Suppressor macrophage treated with lipopolysaccharide for 1 hour (primary cell): Measurements from ENCODE around the gene SLC2A4.

ENCODE experiments used
- DNase-seq, 3 donors: peaks; one replicate each; pipeline ENCODE4 v3.0.0-alpha.2; 2020 to 2022

Gene SLC2A4

DNA sequence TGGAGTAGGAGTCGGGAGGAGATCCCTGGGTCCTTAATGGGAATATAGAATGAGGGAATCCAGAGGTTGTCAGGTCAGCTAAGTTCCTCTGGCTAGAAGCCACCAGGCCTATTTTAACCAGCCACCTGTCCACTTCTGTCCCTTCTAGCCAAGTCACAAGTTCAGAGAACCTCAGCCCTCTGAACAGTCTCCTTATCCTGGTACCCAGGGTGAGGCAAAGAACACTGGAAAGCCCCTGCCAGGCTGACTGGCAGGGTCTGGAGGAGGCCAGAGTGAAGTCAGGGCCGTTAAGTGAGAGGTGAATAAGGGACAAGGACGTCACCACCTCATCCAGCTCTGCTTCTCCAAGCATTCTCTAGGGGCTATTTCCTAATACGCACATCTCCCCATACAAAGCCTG lies 32.7 kb upstream of the SLC2A4 start:
- peak in 2 of 3 donors; percentile 21 to 24 for DNase-seq

DNA sequence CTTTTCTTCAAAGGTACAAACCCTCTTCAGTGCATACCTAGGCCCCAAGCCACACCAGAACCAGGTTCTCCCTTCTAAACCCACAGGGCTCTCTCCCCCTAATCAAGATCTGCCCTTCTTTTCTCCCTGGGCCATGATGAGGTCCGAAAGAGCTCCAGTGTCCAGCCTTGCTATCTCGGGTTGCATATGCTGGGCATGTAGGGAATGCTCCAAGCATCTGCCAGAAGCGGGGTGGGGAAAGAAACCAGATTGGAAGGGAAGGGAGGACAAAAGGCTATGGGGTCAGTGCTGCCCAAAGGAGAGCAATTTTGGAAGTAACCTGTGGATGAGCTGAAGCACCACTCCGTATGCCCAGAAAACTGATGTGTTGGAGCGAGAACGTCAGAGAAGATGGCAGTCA lies 32.3 kb upstream of the SLC2A4 start:
- DNase-seq = no peak

DNA sequence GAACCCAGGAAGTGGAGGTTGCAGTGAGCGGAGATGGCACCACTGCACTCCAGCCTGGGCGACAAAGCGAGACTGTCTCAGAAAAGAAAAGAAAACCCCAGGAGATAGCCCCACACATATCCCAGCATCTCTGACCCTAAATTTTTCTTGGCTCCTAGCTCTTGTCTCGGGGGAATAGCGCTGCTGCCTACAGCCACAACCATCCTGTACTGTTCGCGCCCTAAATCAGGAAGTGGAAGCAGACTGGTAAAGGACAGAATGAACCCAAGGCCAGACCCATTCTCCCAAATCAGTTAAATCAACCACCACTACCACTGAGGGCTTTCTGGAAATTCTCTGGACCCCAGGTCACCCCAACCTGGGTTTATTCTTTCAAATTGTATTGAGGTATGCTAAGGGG lies 31.7 kb upstream of the SLC2A4 start:
- DNase-seq = peak; percentile 17 to 30 (median 29)

DNA sequence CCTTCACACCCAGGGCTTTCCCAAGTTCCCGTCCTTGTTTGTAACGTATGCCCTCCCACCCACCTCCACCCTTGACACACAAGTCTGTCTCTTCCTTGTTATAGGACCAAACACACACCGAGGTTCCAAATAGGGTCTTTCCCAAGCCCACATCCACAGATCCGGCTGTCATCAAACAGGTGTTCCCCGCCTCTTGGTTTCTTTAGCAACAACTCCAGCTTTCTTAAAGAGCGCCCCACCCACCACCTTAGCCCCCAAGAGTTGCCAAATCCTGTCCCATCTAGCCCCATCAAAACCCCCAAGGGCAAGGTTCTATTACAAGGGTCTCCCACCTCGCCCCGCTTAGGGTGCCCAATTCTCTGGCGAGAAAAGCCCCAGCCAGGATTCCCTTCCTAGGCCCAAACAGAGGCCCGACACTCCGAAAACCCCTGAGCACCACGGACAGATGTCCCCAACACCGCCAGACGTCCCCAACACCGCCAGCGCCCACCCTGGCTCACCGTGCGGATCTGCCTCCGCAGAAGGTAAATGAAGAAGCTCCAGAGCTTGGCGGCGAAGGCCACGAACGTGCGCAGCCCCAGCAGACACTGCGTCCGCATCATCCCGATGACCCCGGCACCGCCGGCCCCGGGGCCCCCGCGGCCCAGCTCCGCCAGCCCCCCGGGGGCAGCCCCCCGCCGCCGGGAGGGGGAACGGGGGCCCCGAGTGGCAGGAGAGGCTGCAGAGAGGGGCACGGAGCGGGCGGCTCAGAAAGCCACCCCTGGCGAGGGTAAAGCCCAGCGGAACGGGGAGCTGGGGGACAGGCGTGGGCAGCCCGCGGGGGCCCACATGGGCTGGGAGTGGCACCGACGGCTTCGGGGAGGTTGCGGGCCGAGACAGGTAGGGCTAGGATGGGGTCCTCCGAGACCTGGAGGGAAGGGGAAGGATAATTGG lies 30.6 kb upstream of the SLC2A4 start:
- peak; percentile 72 to 85 (median 77) for DNase-seq

- peak; percentile 99 to 100 (median 100) for DNase-seq
Measured at GRCh38 chr17:7251661-7252175, 29.8 kb upstream of the SLC2A4 start, which contains the start of gene CTDNEP1. Gene CTDNEP1, minus strand, starts transcription at chr17:7251734. Its CDS starts 438 bp downstream, at chr17:7251296.

- peak; percentile 95 to 97 (median 96) for DNase-seq
Measured at GRCh38 chr17:7252176-7253043, 29.1 kb upstream of the SLC2A4 start, which contains the start of gene ELP5. Gene ELP5, plus strand, starts transcription at chr17:7252215. Its CDS starts 336 bp downstream, at chr17:7252551.

DNA sequence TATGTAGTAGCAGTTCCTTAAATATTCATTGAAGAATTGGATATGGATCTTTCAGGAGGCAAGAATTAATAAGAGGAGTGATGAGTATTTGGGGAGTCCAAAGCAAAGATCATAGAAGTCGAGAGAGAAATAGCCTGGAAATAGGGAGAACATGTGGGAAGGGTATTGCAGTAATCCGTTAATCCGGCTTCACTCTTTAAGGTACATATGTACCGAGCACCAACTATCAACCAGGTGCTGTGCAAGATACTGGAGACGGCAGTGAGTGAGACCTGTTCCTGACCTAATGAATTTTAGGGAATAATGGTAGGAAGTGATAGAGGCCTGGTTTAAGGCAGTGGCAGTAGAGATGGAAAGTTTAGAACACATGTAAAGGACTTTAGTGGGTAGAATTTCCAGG lies 28.4 kb upstream of the SLC2A4 start:
- no peak for DNase-seq

GRCh38 chr17:7254511-7254910 lies 27.0 kb upstream of the SLC2A4 start:
- DNase-seq = no peak

GRCh38 chr17:7256766-7257456 lies 24.6 kb upstream of the SLC2A4 start:
- DNase-seq = no peak

GRCh38 chr17:7258731-7259554 lies 22.6 kb upstream of the SLC2A4 start:
- peak; percentile 86 to 89 (median 87) for DNase-seq

- DNase-seq = no peak
Measured at GRCh38 chr17:7259555-7259889, 22.0 kb upstream of the SLC2A4 start.

DNA sequence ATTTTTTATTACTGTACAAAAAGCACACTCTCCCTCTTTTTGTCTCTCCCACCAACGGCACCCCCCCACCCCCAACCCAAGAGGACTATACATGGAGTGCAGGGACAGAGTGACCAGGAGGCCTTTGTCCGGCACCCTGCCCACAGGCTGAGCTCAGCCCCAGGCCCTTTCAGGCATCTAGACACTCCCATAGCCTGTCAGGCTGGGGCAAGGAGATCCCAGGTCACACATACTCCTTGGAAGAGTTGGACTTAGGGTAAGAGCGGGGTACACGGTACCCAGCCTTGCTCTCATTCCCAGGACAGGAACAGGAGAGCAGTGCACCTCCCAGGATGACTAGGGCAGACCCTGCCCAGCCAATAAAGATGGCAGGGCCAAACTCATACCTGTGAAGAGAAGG lies 21.4 kb upstream of the SLC2A4 start:
- DNase-seq = no peak

GRCh38 chr17:7260651-7261378 lies 20.7 kb upstream of the SLC2A4 start:
- peak in 1 of 3 donors; percentile 39 for DNase-seq

GRCh38 chr17:7261379-7262191 lies 19.9 kb upstream of the SLC2A4 start:
- DNase-seq = peak in 2 of 3 donors; percentile 16 to 38

DNA sequence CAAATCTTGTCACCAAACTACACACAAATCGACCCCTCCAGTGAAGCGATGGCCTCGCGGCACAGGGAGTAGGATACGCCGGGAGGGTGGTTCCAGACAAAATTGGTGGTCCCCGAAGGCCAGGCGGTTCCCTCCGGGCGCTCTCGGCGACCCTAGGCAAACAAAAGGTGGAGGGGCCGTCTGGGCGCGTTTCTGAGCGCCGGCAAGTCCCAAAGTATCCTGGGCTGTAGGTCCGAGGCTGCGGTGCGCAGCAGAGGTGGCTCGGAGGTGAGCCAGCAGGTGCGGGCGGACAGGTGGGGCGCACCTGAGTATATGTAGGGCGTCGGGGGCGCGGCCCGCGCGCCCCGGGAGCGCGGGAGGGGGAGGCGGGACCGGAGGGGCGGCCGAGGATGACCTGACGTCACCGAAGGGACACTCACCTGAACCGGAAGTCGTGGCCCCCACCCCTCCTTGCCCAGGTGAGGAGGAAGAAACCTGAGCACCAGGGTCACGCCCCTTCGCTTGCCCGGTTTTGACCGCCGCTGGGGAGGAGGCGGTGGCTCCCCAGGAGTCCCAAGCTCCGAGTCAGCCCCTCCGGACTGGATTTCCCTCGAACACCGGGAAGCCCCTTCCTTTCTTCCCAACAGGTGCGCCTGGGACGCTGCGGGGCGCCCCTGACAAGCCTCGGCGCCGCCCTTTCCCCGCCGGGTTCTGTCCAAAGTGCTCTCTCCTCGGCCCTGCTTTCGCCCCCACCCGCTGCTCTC lies 19.2 kb upstream of the SLC2A4 start, which contains the start of gene CLDN7:
CLDN7 (minus strand) TSS at position 287 of the 743 bp plus-strand sequence. CDS start 435 bp downstream, outside the sequence.
- no peak for DNase-seq

GRCh38 chr17:7262935-7263800 lies 18.4 kb upstream of the SLC2A4 start:
- DNase-seq = peak; percentile 31 to 42 (median 32)

DNA sequence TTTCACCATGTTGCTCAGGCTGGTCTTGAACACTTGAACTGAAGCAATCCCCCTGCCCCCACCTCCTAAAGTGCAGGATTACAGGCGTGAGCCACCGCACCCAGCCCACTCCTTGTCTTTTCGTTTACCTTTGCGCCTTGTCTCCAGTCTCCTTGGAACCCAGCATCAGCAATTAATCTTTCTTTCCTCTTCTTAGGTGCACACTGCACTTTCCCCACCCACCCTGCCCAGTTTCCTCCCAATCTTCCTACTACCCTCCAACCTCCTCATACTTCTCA lies 17.8 kb upstream of the SLC2A4 start:
- DNase-seq = no peak

DNA sequence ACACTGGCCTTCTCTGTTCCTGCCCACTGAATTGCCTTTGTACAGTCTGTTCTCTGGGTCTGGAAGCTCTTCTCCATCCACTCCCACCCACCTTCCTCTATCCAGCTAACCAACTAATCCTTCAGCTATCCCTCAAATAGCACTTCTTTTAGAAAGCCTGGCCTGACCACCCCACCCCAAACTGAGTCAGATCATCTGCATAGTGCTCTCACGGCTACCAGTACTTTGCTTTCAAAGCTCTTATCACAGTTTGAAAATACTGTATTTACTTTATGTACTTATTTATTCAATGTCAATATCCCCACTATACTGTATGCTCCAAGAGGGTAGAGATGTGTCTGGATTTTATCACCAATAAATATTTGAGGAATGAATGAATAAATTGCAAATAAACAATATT lies 14.7 kb upstream of the SLC2A4 start:
- DNase-seq = no peak
